Measurements from ENCODE around the gene DNAH7. TPM values are rescaled to one million over a fixed set of nuclear protein-coding genes. Genes with fewer than 3 reads are reported as not detected.

The DNAH7 gene
- total RNA-seq, 4 donors from 2014 or later = 0.10 to 1.2 (median 0.27) TPM

- Histone ChIP-seq H3K9me3 (no peaks in the 10 kb centered on the region), H3K36me3 (no peaks in the 10 kb centered on the region), H3K27ac (no peak overlapping the region), H3K27me3 (no peaks in the 10 kb centered on the region), H3K4me1 (peaks cover 4% of the 10 kb centered on the region), H3K4me3 (no peak overlapping the region)
- DNase-seq (ENCODE audit: low spot score in 2 of 2) = no peak
- TF ChIP-seq, protein P1, sequence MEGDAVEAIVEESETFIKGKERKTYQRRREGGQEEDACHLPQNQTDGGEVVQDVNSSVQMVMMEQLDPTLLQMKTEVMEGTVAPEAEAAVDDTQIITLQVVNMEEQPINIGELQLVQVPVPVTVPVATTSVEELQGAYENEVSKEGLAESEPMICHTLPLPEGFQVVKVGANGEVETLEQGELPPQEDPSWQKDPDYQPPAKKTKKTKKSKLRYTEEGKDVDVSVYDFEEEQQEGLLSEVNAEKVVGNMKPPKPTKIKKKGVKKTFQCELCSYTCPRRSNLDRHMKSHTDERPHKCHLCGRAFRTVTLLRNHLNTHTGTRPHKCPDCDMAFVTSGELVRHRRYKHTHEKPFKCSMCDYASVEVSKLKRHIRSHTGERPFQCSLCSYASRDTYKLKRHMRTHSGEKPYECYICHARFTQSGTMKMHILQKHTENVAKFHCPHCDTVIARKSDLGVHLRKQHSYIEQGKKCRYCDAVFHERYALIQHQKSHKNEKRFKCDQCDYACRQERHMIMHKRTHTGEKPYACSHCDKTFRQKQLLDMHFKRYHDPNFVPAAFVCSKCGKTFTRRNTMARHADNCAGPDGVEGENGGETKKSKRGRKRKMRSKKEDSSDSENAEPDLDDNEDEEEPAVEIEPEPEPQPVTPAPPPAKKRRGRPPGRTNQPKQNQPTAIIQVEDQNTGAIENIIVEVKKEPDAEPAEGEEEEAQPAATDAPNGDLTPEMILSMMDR (IDR thresholded peaks at IDR 0.05) = no peak
- TF ChIP-seq EP300 (IDR thresholded peaks at IDR 0.05) = no peak
- TF ChIP-seq POLR2AphosphoS5 (IDR thresholded peaks at IDR 0.05) = no peak
- TF ChIP-seq POLR2A (IDR thresholded peaks at IDR 0.05) = no peak
- WGBS = 46% methylated on average over 5 of the region's 5 CpGs
Observed at GRCh38 chr2:196105951-196106350, 37.3 kb upstream of the DNAH7 start.

GRCh38 chr2:196104066-196104465 lies 35.4 kb upstream of the DNAH7 start:
- Histone ChIP-seq H3K4me1 (peaks cover 4% of the 10 kb centered on the region), H3K27ac (no peak overlapping the region), H3K9me3 (no peaks in the 10 kb centered on the region), H3K4me3 (no peak overlapping the region), H3K36me3 (no peaks in the 10 kb centered on the region), H3K27me3 (no peaks in the 10 kb centered on the region)
- no peak for DNase-seq (ENCODE audit: low spot score in 2 of 2)
- no peak for TF ChIP-seq POLR2AphosphoS5 (IDR thresholded peaks at IDR 0.05)
- TF ChIP-seq, protein P1 (IDR thresholded peaks at IDR 0.05) = no peak
- no peak for TF ChIP-seq POLR2A (IDR thresholded peaks at IDR 0.05)
- no peak for TF ChIP-seq EP300 (IDR thresholded peaks at IDR 0.05)
- WGBS = 97% methylated on average over 4 of the region's 4 CpGs

GRCh38 chr2:196103626-196104025 lies 35.0 kb upstream of the DNAH7 start:
- no peak for TF ChIP-seq EP300 (IDR thresholded peaks at IDR 0.05)
- no peak for TF ChIP-seq POLR2A (IDR thresholded peaks at IDR 0.05)
- no peak for TF ChIP-seq POLR2AphosphoS5 (IDR thresholded peaks at IDR 0.05)
- TF ChIP-seq, protein P1 (IDR thresholded peaks at IDR 0.05) = no peak
- H3K4me1 ChIP-seq = peaks cover 4% of the 10 kb centered on the region
- no peaks in the 10 kb centered on the region for H3K36me3 ChIP-seq
- WGBS = 98% methylated on average over 2 of the region's 2 CpGs
- no peaks in the 10 kb centered on the region for H3K9me3 ChIP-seq
- DNase-seq (ENCODE audit: low spot score in 2 of 2) = no peak
- H3K27me3 ChIP-seq = no peaks in the 10 kb centered on the region
- no peak overlapping the region for H3K4me3 ChIP-seq
- H3K27ac ChIP-seq = no peak overlapping the region

GRCh38 chr2:196101325-196101991 lies 32.8 kb upstream of the DNAH7 start:
- no peak for DNase-seq (ENCODE audit: low spot score in 2 of 2)
- 51% methylated on average over 6 of the region's 6 CpGs for WGBS
- TF ChIP-seq, protein P1 (IDR thresholded peaks at IDR 0.05) = no peak
- TF ChIP-seq EP300 (IDR thresholded peaks at IDR 0.05) = no peak
- no peak for TF ChIP-seq POLR2A (IDR thresholded peaks at IDR 0.05)
- TF ChIP-seq POLR2AphosphoS5 (IDR thresholded peaks at IDR 0.05) = no peak

GRCh38 chr2:196099916-196100315 lies 31.3 kb upstream of the DNAH7 start:
- DNase-seq (ENCODE audit: low spot score in 2 of 2) = no peak
- no peaks in the 10 kb centered on the region for H3K9me3 ChIP-seq
- no peak overlapping the region for H3K4me3 ChIP-seq
- no peak for TF ChIP-seq EP300 (IDR thresholded peaks at IDR 0.05)
- TF ChIP-seq, protein P1 (IDR thresholded peaks at IDR 0.05) = no peak
- TF ChIP-seq POLR2AphosphoS5 (IDR thresholded peaks at IDR 0.05) = no peak
- TF ChIP-seq POLR2A (IDR thresholded peaks at IDR 0.05) = no peak
- no peaks in the 10 kb centered on the region for H3K27me3 ChIP-seq
- H3K4me1 ChIP-seq = peaks cover 4% of the 10 kb centered on the region
- no peaks in the 10 kb centered on the region for H3K36me3 ChIP-seq
- no peak overlapping the region for H3K27ac ChIP-seq
- 82% methylated on average over 3 of the region's 3 CpGs for WGBS

More at GRCh38 chr2:196101325-196101991, 32.8 kb upstream of the DNAH7 start:
- Histone ChIP-seq H3K27ac (peak overlapping the region; percentile 5), H3K36me3 (no peaks in the 10 kb centered on the region), H3K9me3 (no peaks in the 10 kb centered on the region), H3K4me3 (no peak overlapping the region), H3K4me1 (peaks cover 4% of the 10 kb centered on the region), H3K27me3 (no peaks in the 10 kb centered on the region)
